Upper lobe of right lung (tissue), 1 donor: ENCODE data around the gene FAM78B. TPM values are rescaled to one million over a fixed set of nuclear protein-coding genes. Genes with fewer than 3 reads are reported as not detected.

ENCODE experiments used
- ATAC-seq: fragments of 200-7000 bp; cut with Tn5 transposase; one replicate; pipeline ENCODE4 v1.9.1; 2020; ENCODE audit warnings: mild to moderate bottlenecking, moderate library complexity
- DNase-seq: peaks from one replicate; pipeline ENCODE4 v3.0.0-alpha.2; 2020
- H3K27ac ChIP-seq: fragments of 200-600 bp; one replicate; pipeline ENCODE4 v1.8.0; 2022
- H3K27me3 ChIP-seq: fragments of 200-600 bp; one replicate; pipeline ENCODE4 v1.8.0; 2022; ENCODE audit warnings: mild to moderate bottlenecking
- H3K36me3 ChIP-seq: fragments of 200-600 bp; one replicate; pipeline ENCODE4 v1.8.0; 2022
- H3K4me1 ChIP-seq: fragments of 200-600 bp; one replicate; pipeline ENCODE4 v1.8.0; 2022
- H3K4me3 ChIP-seq: fragments of 200-600 bp; one replicate; pipeline ENCODE4 v1.8.0; 2022; ENCODE audit warnings: mild to moderate bottlenecking
- H3K9me3 ChIP-seq: fragments of 200-600 bp; one replicate; pipeline ENCODE4 v1.8.0; 2022
- CTCF ChIP-seq: fragments of 200-600 bp; IDR thresholded peaks from one replicate; pipeline ENCODE4 v1.8.0; 2022; ENCODE audit warnings: antibody characterized with exemption
- intact Hi-C: fragments of 100-400 bp; cut with DNase I; formaldehyde crosslinking; loops from one replicate; pipeline ENCODE4 v1.11.0; 2022
- total RNA-seq: library from RNA; stranded (reverse); fragmentation: NEBNext Ultra II Directional; extraction: Animal tissue kit (Norgen Biotek cat#: 25700); gene quantifications from one replicate; pipeline ENCODE4 v1.2.1, GENCODE V29; 2021
- donor health status: DM: no; HTN: yes; CAD: no; lungs with severe emphysema.

Gene FAM78B
- total RNA-seq, 1 donor from 2014 or later: 1.2 TPM

- ATAC-seq (no peak), DNase-seq (no peak)
- Histone ChIP-seq H3K9me3 (no peaks in the 10 kb centered on the region), H3K4me3 (no peak overlapping the region), H3K27ac (no peak overlapping the region), H3K4me1 (no peaks in the 10 kb centered on the region), H3K27me3 (no peaks in the 10 kb centered on the region), H3K36me3 (no peaks in the 10 kb centered on the region)
- no peak for TF ChIP-seq CTCF
- intact Hi-C loops: no loop called here
Observed at GRCh38 chr1:166114419-166114818, 52.4 kb downstream of the FAM78B start.

GRCh38 chr1:166113630-166114029, 53.2 kb downstream of the FAM78B start:
- Histone ChIP-seq H3K4me1 (no peaks in the 10 kb centered on the region), H3K4me3 (no peak overlapping the region), H3K27ac (no peak overlapping the region), H3K36me3 (no peaks in the 10 kb centered on the region), H3K9me3 (no peaks in the 10 kb centered on the region), H3K27me3 (no peaks in the 10 kb centered on the region)
- intact Hi-C loops: no loop called here
- DNase-seq: no peak
- no peak for TF ChIP-seq CTCF
- ATAC-seq: no peak

GRCh38 chr1:166113031-166113430, 53.8 kb downstream of the FAM78B start:
- no peaks in the 10 kb centered on the region for H3K9me3 ChIP-seq
- intact Hi-C loops: no loop called here
- no peaks in the 10 kb centered on the region for H3K27me3 ChIP-seq
- no peak overlapping the region for H3K27ac ChIP-seq
- no peak for DNase-seq
- H3K36me3 ChIP-seq: no peaks in the 10 kb centered on the region
- H3K4me1 ChIP-seq: no peaks in the 10 kb centered on the region
- TF ChIP-seq CTCF: no peak
- ATAC-seq: no peak
- no peak overlapping the region for H3K4me3 ChIP-seq

- DNase-seq (no peak), ATAC-seq (no peak)
- H3K36me3 ChIP-seq: no peaks in the 10 kb centered on the region
- no peaks in the 10 kb centered on the region for H3K27me3 ChIP-seq
- H3K4me3 ChIP-seq: no peak overlapping the region
- intact Hi-C loops: no loop called here
- no peaks in the 10 kb centered on the region for H3K9me3 ChIP-seq
- no peaks in the 10 kb centered on the region for H3K4me1 ChIP-seq
- H3K27ac ChIP-seq: no peak overlapping the region
- no peak for TF ChIP-seq CTCF
Observed at GRCh38 chr1:166112425-166112824, 54.4 kb downstream of the FAM78B start.

GRCh38 chr1:166111430-166111829, 55.4 kb downstream of the FAM78B start:
- no peak for TF ChIP-seq CTCF
- no peaks in the 10 kb centered on the region for H3K4me1 ChIP-seq
- no peak for ATAC-seq
- intact Hi-C loops: no loop called here
- no peaks in the 10 kb centered on the region for H3K27me3 ChIP-seq
- H3K9me3 ChIP-seq: no peaks in the 10 kb centered on the region
- no peak for DNase-seq
- H3K27ac ChIP-seq: no peak overlapping the region
- no peaks in the 10 kb centered on the region for H3K36me3 ChIP-seq
- H3K4me3 ChIP-seq: no peak overlapping the region

- ATAC-seq: no peak
- intact Hi-C loops: no loop called here
- no peaks in the 10 kb centered on the region for H3K27me3 ChIP-seq
- no peak overlapping the region for H3K27ac ChIP-seq
- no peaks in the 10 kb centered on the region for H3K4me1 ChIP-seq
- no peaks in the 10 kb centered on the region for H3K9me3 ChIP-seq
- TF ChIP-seq CTCF: no peak
- H3K36me3 ChIP-seq: no peaks in the 10 kb centered on the region
- no peak for DNase-seq
- H3K4me3 ChIP-seq: no peak overlapping the region
Observed at GRCh38 chr1:166090244-166090643, 76.6 kb downstream of the FAM78B start.
